ENCODE results near the gene USP48.

The USP48 gene

GRCh38 chr1:21736011-21736410, 46.9 kb downstream of the USP48 start:
- no peak for DNase-seq

GRCh38 chr1:21734526-21734925, 48.4 kb downstream of the USP48 start:
- DNase-seq: no peak

GRCh38 chr1:21732664-21733063, 50.3 kb downstream of the USP48 start:
- no peak for DNase-seq

- no peak for DNase-seq
Measured at GRCh38 chr1:21725748-21726392, 57.1 kb downstream of the USP48 start.

GRCh38 chr1:21724570-21724969, 58.4 kb downstream of the USP48 start:
- DNase-seq: no peak

- no peak for DNase-seq
Measured at GRCh38 chr1:21724098-21724497, 58.9 kb downstream of the USP48 start.

GRCh38 chr1:21721295-21721985, 61.5 kb downstream of the USP48 start:
- DNase-seq: no peak

- no peak for DNase-seq
Measured at GRCh38 chr1:21716169-21716568, 66.8 kb downstream of the USP48 start.

- no peak for DNase-seq
Measured at GRCh38 chr1:21707891-21708290, 75.1 kb downstream of the USP48 start.

GRCh38 chr1:21707086-21707840, 75.7 kb downstream of the USP48 start:
- no peak for DNase-seq

GRCh38 chr1:21706151-21706835, 76.7 kb downstream of the USP48 start:
- DNase-seq: no peak

- no peak for DNase-seq
Measured at GRCh38 chr1:21705303-21705980, 77.5 kb downstream of the USP48 start.

- DNase-seq: no peak
Measured at GRCh38 chr1:21704145-21704544, 78.8 kb downstream of the USP48 start.

GRCh38 chr1:21703318-21703963, 79.5 kb downstream of the USP48 start:
- DNase-seq: no peak

GRCh38 chr1:21702780-21703179, 80.2 kb downstream of the USP48 start:
- no peak for DNase-seq

GRCh38 chr1:21701401-21701800, 81.5 kb downstream of the USP48 start:
- no peak for DNase-seq

GRCh38 chr1:21700094-21700493, 82.9 kb downstream of the USP48 start:
- no peak for DNase-seq

- no peak for DNase-seq
Measured at GRCh38 chr1:21696931-21697330, 86.0 kb downstream of the USP48 start.

- DNase-seq: no peak
Measured at GRCh38 chr1:21693732-21694131, 89.2 kb downstream of the USP48 start.

GRCh38 chr1:21691739-21692138, 91.2 kb downstream of the USP48 start:
- no peak for DNase-seq

GRCh38 chr1:21689661-21690372, 93.1 kb downstream of the USP48 start:
- no peak for DNase-seq

- no peak for DNase-seq
Measured at GRCh38 chr1:21687081-21687529, 95.8 kb downstream of the USP48 start.
